DOHH2 (cell line): Measurements from ENCODE around the gene PTPRC.

Experiments used
- H3F3A ChIP-seq: fragments of 200-600 bp; sonication (generic), shearing (Covaris generic); 2 replicates; pipeline ENCODE4 v1.6.0; 2016; ENCODE audit warnings: antibody characterized with exemption, mild to moderate bottlenecking; ENCODE audit not compliant: control insufficient read depth, insufficient read depth
- H3K27ac ChIP-seq: fragments of 200-600 bp; sonication (generic); 2 replicates; pipeline ENCODE4 v1.5.1; 2014; ENCODE audit warnings: low read depth, mild to moderate bottlenecking, low read length, moderate library complexity
- H3K27me3 ChIP-seq: fragments of 200-600 bp; sonication (generic); 2 replicates; pipeline ENCODE4 v1.6.1; 2014; ENCODE audit warnings: mild to moderate bottlenecking, low read length, mixed read lengths; ENCODE audit not compliant: control insufficient read depth
- H3K36me3 ChIP-seq: fragments of 200-600 bp; sonication (generic); 2 replicates; pipeline ENCODE4 v1.6.1; 2014; ENCODE audit warnings: mild to moderate bottlenecking, low read length, moderate library complexity, mixed read lengths; ENCODE audit not compliant: control insufficient read depth
- H3K4me1 ChIP-seq: fragments of 200-600 bp; sonication (generic); 2 replicates; pipeline ENCODE4 v1.6.1; 2014; ENCODE audit warnings: mild to moderate bottlenecking, low read length, mixed read lengths; ENCODE audit not compliant: control insufficient read depth
- H3K4me2 ChIP-seq: fragments of 200-600 bp; sonication (generic); 2 replicates; pipeline ENCODE4 v1.6.0; 2014; ENCODE audit warnings: mild to moderate bottlenecking, low read length, moderate library complexity
- H3K4me3 ChIP-seq: fragments of 200-600 bp; sonication (generic); 2 replicates; pipeline ENCODE4 v1.5.1; 2014; ENCODE audit warnings: mild to moderate bottlenecking, low read length, mixed read lengths
- H3K79me2 ChIP-seq: fragments of 200-600 bp; sonication (generic); 2 replicates; pipeline ENCODE4 v1.6.1; 2014; ENCODE audit warnings: mild to moderate bottlenecking, low read length, mixed read lengths; ENCODE audit not compliant: control insufficient read depth
- H3K9me2 ChIP-seq: fragments of 200-600 bp; sonication (generic); replicated peaks from 2 replicates; pipeline ENCODE4 v1.6.1; 2014; ENCODE audit warnings: mild to moderate bottlenecking, low read length, mixed read lengths; ENCODE audit not compliant: control insufficient read depth
- H3K9me3 ChIP-seq: fragments of 200-600 bp; sonication (generic); 2 replicates; pipeline ENCODE4 v1.6.1; 2014; ENCODE audit warnings: antibody characterized with exemption, low read length, mixed read lengths; ENCODE audit not compliant: control insufficient read depth, insufficient read depth
- H4K20me1 ChIP-seq: fragments of 200-600 bp; sonication (generic); 2 replicates; pipeline ENCODE4 v1.6.0; 2014; ENCODE audit warnings: low read depth, mild to moderate bottlenecking, antibody characterized with exemption, low read length, moderate library complexity; ENCODE audit not compliant: control insufficient read depth, insufficient read depth
- EZH2phosphoT487 ChIP-seq: fragments of 200-600 bp; sonication (generic); IDR thresholded peaks from 2 replicates; pipeline ENCODE4 v1.6.1; 2017; ENCODE audit warnings: borderline replicate concordance, mild to moderate bottlenecking, antibody characterized with exemption, low read length, moderate library complexity, mixed read lengths
- TF ChIP-seq, protein P1 (sequence below): fragments of 200-600 bp; sonication (generic); IDR thresholded peaks from one replicate; pipeline ENCODE4 v1.5.1; 2014; ENCODE audit warnings: antibody characterized with exemption, mild to moderate bottlenecking, low read depth, low read length; ENCODE audit not compliant: poor library complexity, severe bottlenecking

PTPRC gene

DNA sequence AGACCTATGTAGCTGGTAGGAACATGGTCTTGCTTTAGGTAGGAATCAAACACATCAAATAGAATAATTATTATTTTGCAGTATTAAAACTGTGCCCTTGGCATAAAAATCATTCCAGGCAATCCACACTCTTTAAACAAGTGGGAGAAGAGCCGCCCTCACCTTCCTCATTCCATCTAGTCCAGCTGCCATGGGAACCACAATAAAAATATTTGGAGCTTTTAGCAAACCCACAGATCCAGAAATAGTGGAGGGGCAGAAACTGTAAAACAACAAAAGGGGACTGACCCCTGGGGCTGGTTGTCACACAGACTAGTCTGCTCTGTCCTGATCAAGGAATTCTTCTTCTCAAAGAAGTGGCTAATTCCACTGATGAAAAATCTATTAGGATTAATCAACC, 61.6 kb downstream of the PTPRC start:
- Histone ChIP-seq H3K4me2 (no peak overlapping the region), H3K4me1 (peaks cover 52% of the 10 kb centered on the region), H3K36me3 (peaks cover 93% of the 10 kb centered on the region), H3K79me2 (peaks cover 52% of the 10 kb centered on the region), H3K4me3 (no peak overlapping the region), H3K27ac (no peak overlapping the region), H3F3A (peaks cover 18% of the 10 kb centered on the region), H3K9me3 (no peaks in the 10 kb centered on the region), H3K27me3 (no peaks in the 10 kb centered on the region), H4K20me1 (no peaks in the 10 kb centered on the region), H3K9me2 (no peaks in the 10 kb centered on the region)
- TF ChIP-seq EZH2phosphoT487: no peak

DNA sequence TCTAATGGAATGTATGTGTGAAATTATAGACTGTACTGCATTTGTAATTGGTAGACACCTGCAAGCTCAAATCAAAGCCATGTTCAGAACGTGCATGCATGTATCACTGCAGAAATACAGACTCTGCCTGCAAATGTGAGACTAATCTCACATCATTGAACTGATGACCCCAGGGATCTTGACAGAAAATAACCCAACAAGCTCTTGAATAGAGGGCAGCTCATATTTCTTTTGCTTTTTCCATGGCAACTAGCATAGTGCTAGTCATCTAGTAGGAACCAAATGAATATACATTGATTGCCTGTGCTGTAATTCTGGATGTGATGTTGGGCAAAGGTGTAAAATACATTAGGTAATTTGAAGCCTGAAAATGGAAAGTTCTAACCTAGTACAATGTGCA, 62.4 kb downstream of the PTPRC start:
- Histone ChIP-seq H3F3A (peaks cover 18% of the 10 kb centered on the region), H3K36me3 (peaks cover 97% of the 10 kb centered on the region), H3K27me3 (no peaks in the 10 kb centered on the region), H3K4me2 (no peak overlapping the region), H3K9me3 (no peaks in the 10 kb centered on the region), H3K4me3 (no peak overlapping the region), H3K79me2 (peaks cover 48% of the 10 kb centered on the region), H4K20me1 (no peaks in the 10 kb centered on the region), H3K4me1 (peaks cover 45% of the 10 kb centered on the region), H3K27ac (no peak overlapping the region), H3K9me2 (no peaks in the 10 kb centered on the region)
- no peak for TF ChIP-seq EZH2phosphoT487
- TF ChIP-seq, protein P1, sequence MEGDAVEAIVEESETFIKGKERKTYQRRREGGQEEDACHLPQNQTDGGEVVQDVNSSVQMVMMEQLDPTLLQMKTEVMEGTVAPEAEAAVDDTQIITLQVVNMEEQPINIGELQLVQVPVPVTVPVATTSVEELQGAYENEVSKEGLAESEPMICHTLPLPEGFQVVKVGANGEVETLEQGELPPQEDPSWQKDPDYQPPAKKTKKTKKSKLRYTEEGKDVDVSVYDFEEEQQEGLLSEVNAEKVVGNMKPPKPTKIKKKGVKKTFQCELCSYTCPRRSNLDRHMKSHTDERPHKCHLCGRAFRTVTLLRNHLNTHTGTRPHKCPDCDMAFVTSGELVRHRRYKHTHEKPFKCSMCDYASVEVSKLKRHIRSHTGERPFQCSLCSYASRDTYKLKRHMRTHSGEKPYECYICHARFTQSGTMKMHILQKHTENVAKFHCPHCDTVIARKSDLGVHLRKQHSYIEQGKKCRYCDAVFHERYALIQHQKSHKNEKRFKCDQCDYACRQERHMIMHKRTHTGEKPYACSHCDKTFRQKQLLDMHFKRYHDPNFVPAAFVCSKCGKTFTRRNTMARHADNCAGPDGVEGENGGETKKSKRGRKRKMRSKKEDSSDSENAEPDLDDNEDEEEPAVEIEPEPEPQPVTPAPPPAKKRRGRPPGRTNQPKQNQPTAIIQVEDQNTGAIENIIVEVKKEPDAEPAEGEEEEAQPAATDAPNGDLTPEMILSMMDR: no peak

DNA sequence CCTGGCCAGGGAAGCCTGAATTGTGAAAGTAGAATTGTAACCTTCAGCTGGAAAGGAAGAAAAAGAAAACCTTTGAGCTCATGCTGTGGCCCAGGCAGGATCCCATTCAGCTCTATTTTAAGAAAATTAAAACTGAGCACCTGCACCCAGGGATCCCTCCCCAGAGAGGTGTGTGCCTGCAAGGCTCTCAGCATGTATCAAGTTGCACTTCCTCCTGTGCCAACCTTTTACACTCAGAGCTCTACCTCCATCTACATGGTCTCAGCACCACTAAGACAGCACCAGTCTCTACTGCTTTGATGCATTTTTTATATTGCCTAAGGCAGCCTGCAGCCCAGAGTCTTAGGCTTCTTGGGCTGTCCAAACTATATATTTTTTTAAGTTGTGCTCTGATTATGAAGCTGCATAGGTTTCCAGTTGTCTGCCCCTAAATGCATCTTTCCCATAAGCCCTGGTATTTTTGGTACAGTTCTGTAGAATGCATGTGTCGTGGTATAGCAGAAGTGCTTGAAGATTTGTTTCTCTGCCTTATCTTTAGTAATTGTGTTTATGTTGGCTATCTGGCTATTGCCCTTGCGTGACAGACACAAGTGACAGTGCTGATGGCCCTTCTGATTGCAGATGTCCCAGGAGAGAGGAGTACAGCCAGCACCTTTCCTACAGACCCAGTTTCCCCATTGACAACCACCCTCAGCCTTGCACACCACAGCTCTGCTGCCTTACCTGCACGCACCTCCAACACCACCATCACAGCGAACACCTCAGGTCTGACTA, 63.1 kb downstream of the PTPRC start:
- Histone ChIP-seq H3F3A (peaks cover 21% of the 10 kb centered on the region), H3K9me3 (no peaks in the 10 kb centered on the region), H4K20me1 (no peaks in the 10 kb centered on the region), H3K4me2 (no peak overlapping the region), H3K9me2 (no peaks in the 10 kb centered on the region), H3K36me3 (peaks cover 97% of the 10 kb centered on the region), H3K4me3 (no peak overlapping the region), H3K27me3 (no peaks in the 10 kb centered on the region), H3K27ac (no peak overlapping the region), H3K4me1 (peaks cover 38% of the 10 kb centered on the region), H3K79me2 (peaks cover 41% of the 10 kb centered on the region)
- TF ChIP-seq, protein P1: no peak
- no peak for TF ChIP-seq EZH2phosphoT487

DNA sequence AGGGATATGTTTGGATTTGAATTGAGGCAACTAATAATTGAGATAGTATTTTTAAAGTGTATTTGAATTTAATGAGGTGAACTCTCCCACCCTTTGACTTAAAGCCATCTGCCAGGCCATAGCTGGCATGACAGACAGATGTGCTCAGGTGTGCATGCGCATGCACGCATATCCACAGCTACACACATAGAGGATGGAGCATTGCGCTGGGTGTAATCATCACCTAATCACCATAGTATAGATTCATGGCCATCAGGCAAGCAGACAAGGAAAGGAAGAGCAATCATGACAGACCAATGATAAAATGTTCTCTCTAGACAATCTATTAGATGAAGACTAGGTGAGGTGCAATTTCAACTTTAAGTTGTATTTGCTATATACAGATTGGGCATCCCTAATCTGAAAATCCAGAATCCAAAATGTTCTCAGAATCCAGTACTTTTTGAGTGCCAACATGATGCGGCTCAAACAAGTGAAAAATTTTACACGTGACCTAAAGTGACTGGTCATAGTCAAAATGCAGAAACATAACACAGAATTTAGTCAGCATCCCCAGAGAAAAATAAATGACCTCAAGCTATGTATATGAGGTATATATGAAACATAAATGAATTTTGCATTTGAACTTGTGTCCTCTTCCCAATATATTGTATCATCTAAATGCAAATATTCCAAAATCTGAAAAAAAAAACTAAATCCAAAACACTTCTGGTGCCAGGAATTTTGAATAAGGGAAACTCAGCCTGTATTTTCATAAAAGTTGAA, 70.1 kb downstream of the PTPRC start:
- TF ChIP-seq EZH2phosphoT487: no peak
- TF ChIP-seq, protein P1: no peak
- H3F3A ChIP-seq: peaks cover 21% of the 10 kb centered on the region
- 0 out of 2 replicates have a peak, but pooled peaks cover 2% of the 10 kb centered on the region for H3K79me2 ChIP-seq
- H3K36me3 ChIP-seq: peaks cover 92% of the 10 kb centered on the region
- no peaks in the 10 kb centered on the region for H3K9me2 ChIP-seq
- H3K4me1 ChIP-seq: no peaks in the 10 kb centered on the region
- H3K27ac ChIP-seq: no peak overlapping the region
- H3K4me3 ChIP-seq: no peak overlapping the region
- H3K4me2 ChIP-seq: no peak overlapping the region
- H3K27me3 ChIP-seq: no peaks in the 10 kb centered on the region
- H4K20me1 ChIP-seq: no peaks in the 10 kb centered on the region
- no peaks in the 10 kb centered on the region for H3K9me3 ChIP-seq
